Suprapubic skin (tissue), 4 donors: Measurements from ENCODE around the gene RPS19BP1. TPM values are rescaled to one million over a fixed set of nuclear protein-coding genes. Genes with fewer than 3 reads are reported as not detected.

Experiments
- DNase-seq, 2 donors: peaks; one replicate each; pipeline ENCODE4 v3.0.0-alpha.2; 2019; ENCODE audit warnings: low spot score in 2 of 2
- H3K27ac ChIP-seq: fragments of 200-600 bp; sonication (generic); one replicate; pipeline ENCODE4 v1.5.1; 2019
- H3K27me3 ChIP-seq: fragments of 200-600 bp; sonication (generic); one replicate; pipeline ENCODE4 v1.5.1; 2019
- H3K36me3 ChIP-seq: fragments of 200-600 bp; sonication (generic); one replicate; pipeline ENCODE4 v1.5.1; 2019
- H3K4me1 ChIP-seq: fragments of 200-600 bp; sonication (generic); one replicate; pipeline ENCODE4 v1.5.1; 2019
- H3K4me3 ChIP-seq: fragments of 200-600 bp; sonication (generic); one replicate; pipeline ENCODE4 v1.5.1; 2019; ENCODE audit warnings: mild to moderate bottlenecking
- H3K9me3 ChIP-seq: fragments of 200-600 bp; sonication (generic); one replicate; pipeline ENCODE4 v1.5.1; 2019
- CTCF ChIP-seq, 2 donors: fragments of 200-600 bp in 1 of 2; fragments of 450-650 bp in 1 of 2; sonication (generic) in 1 of 2; IDR thresholded peaks; one replicate each; pipeline ENCODE4 v1.5.1; 2016 to 2019; ENCODE audit warnings: antibody characterized with exemption in 2 of 2, mild to moderate bottlenecking in 1 of 2, moderate library complexity in 1 of 2
- EP300 ChIP-seq: sonication (generic); formaldehyde crosslinking; IDR thresholded peaks from one replicate; pipeline ENCODE4 v1.6.1; 2017; ENCODE audit warnings: antibody characterized with exemption
- POLR2A ChIP-seq, 2 donors: fragments of 450-650 bp; IDR thresholded peaks; one replicate each; pipeline ENCODE4 v1.6.1; 2017; ENCODE audit warnings: antibody characterized with exemption in 2 of 2, mild to moderate bottlenecking in 2 of 2, moderate library complexity in 2 of 2
- POLR2AphosphoS5 ChIP-seq, 3 donors: sonication (generic); formaldehyde crosslinking; IDR thresholded peaks; one replicate each; pipeline ENCODE4 v1.6.1; 2017; ENCODE audit warnings: antibody characterized with exemption in 3 of 3
- WGBS: methylation state at CpG from one replicate; pipeline ENCODE4 v1.1.5; 2018; 5-methylcytosine and 5-hydroxymethylcytosine counted together
- total RNA-seq, 4 donors: library from RNA; depleted of rRNA; stranded (reverse); fragments of >200 nt; gene quantifications; one replicate each; pipeline ENCODE4 v1.1.0, GENCODE V29; 2016

Gene RPS19BP1
- total RNA-seq, 4 donors from 2014 or later: 61.2 to 89.5 (median 80.6) TPM

GRCh38 chr22:39534092-39534506 lies 1.6 kb upstream of the RPS19BP1 start:
- H3K36me3 ChIP-seq: peaks cover 5% of the 10 kb centered on the region
- no peaks in the 10 kb centered on the region for H3K9me3 ChIP-seq
- no peak for DNase-seq
- H3K4me3 ChIP-seq: no peak overlapping the region
- H3K4me1 ChIP-seq: peaks cover 47% of the 10 kb centered on the region
- WGBS: 82% methylated on average over 11 of the region's 12 CpGs
- H3K27ac ChIP-seq: no peak overlapping the region
- H3K27me3 ChIP-seq: no peaks in the 10 kb centered on the region
- TF ChIP-seq POLR2AphosphoS5 (IDR thresholded peaks at IDR 0.05) (no peak), EP300 (no peak), CTCF (IDR thresholded peaks at IDR 0.05) (no peak)

GRCh38 chr22:39530692-39531331 lies 1.7 kb downstream of the RPS19BP1 start:
- Histone ChIP-seq H3K9me3 (no peaks in the 10 kb centered on the region), H3K4me3 (peak overlapping the region; percentile 91), H3K36me3 (peaks cover 10% of the 10 kb centered on the region), H3K4me1 (peaks cover 77% of the 10 kb centered on the region), H3K27ac (no peak overlapping the region), H3K27me3 (no peaks in the 10 kb centered on the region)
- DNase-seq: no peak
- WGBS: 36% methylated on average over 9 of the region's 9 CpGs
- TF ChIP-seq EP300 (no peak), CTCF (IDR thresholded peaks at IDR 0.05) (peak in 1 of 2 donors; percentile 22)

GRCh38 chr22:39530116-39530515 lies 2.4 kb downstream of the RPS19BP1 start:
- no peaks in the 10 kb centered on the region for H3K9me3 ChIP-seq
- H3K36me3 ChIP-seq: peaks cover 15% of the 10 kb centered on the region
- no peak for DNase-seq
- no peak overlapping the region for H3K4me3 ChIP-seq
- H3K27ac ChIP-seq: no peak overlapping the region
- H3K27me3 ChIP-seq: no peaks in the 10 kb centered on the region
- TF ChIP-seq EP300: no peak
- no peak for TF ChIP-seq POLR2A (IDR thresholded peaks at IDR 0.05)
- TF ChIP-seq CTCF (IDR thresholded peaks at IDR 0.05): no peak
- 64% methylated on average over 6 of the region's 6 CpGs for WGBS
- peaks cover 77% of the 10 kb centered on the region for H3K4me1 ChIP-seq

- TF ChIP-seq CTCF (IDR thresholded peaks at IDR 0.05): no peak
- no peak for TF ChIP-seq POLR2A (IDR thresholded peaks at IDR 0.05)
- no peak for TF ChIP-seq POLR2AphosphoS5 (IDR thresholded peaks at IDR 0.05)
- no peak for TF ChIP-seq EP300
- Histone ChIP-seq H3K4me3 (peak overlapping the region; percentile 34), H3K27ac (no peak overlapping the region), H3K27me3 (no peaks in the 10 kb centered on the region), H3K4me1 (peaks cover 72% of the 10 kb centered on the region), H3K36me3 (peaks cover 18% of the 10 kb centered on the region), H3K9me3 (no peaks in the 10 kb centered on the region)
- WGBS: 51% methylated on average over 16 of the region's 17 CpGs
- no peak for DNase-seq
Measured at GRCh38 chr22:39529487-39529851, 3.1 kb downstream of the RPS19BP1 start.

GRCh38 chr22:39528681-39529486 lies 3.7 kb downstream of the RPS19BP1 start:
- Histone ChIP-seq H3K4me1 (peaks cover 74% of the 10 kb centered on the region), H3K9me3 (no peaks in the 10 kb centered on the region), H3K36me3 (peaks cover 24% of the 10 kb centered on the region), H3K27ac (peak overlapping the region; percentile 28), H3K27me3 (no peaks in the 10 kb centered on the region), H3K4me3 (peak overlapping the region; percentile 34)
- DNase-seq: peak; percentile 95
- TF ChIP-seq EP300 (no peak), CTCF (IDR thresholded peaks at IDR 0.05) (peak; percentile 87 to 97), POLR2AphosphoS5 (IDR thresholded peaks at IDR 0.05) (peak in 2 of 3 donors; percentile 48 to 84)
- 34% methylated on average over 22 of the region's 32 CpGs for WGBS
